ENCODE data around the gene CALR. TPM values are rescaled to one million over a fixed set of nuclear protein-coding genes. Genes with fewer than 3 reads are reported as not detected.

Gene CALR
- total and polyA plus RNA-seq, 9 of the 15 experiments (the other 6 are each of a cell fraction or from before 2014, with no cell fraction given) = 126 to 811 (median 642) TPM

GRCh38 chr19:12985049-12985776 lies 46.8 kb downstream of the CALR start (continued):
- TF ChIP-seq SMAD4 (CRISPR knock-in tag; conservative IDR thresholded peaks at IDR 0.05) = 0 out of 2 replicates have a peak, but pooled peaks have one; percentile 23
- no peak for TF ChIP-seq CEBPB (tag; IDR thresholded peaks at IDR 0.05)
- no peak for TF ChIP-seq AFF4 (CRISPR knock-in tag; IDR thresholded peaks at IDR 0.05)
- TF ChIP-seq NRF1 (conservative IDR thresholded peaks at IDR 0.05 in 1 of 2, IDR thresholded peaks at IDR 0.05 in 1 of 2) = peak; percentile 75 to 82
- TF ChIP-seq DACH1 (IDR thresholded peaks at IDR 0.05; ENCODE audit: partially characterized antibody) = peak; percentile 74
- no peak for TF ChIP-seq KDM1A (IDR thresholded peaks at IDR 0.05)
- TF ChIP-seq FUS (optimal IDR thresholded peaks at IDR 0.05; ENCODE audit: low read depth, low read length) = no peak
- no peak for TF ChIP-seq ZNF165 (CRISPR knock-in tag; IDR thresholded peaks at IDR 0.05; ENCODE audit: borderline replicate concordance)
- no peak for TF ChIP-seq OTX1 (CRISPR knock-in tag; IDR thresholded peaks at IDR 0.05)
- no peak for TF ChIP-seq NCOA1 (IDR thresholded peaks at IDR 0.05; ENCODE audit: low read depth)
- no peak for TF ChIP-seq KLF1 (tag; IDR thresholded peaks at IDR 0.05)
- TF ChIP-seq ILF3 (IDR thresholded peaks at IDR 0.05; ENCODE audit: borderline replicate concordance) = no peak
- no peak for TF ChIP-seq HINFP (tag; conservative IDR thresholded peaks at IDR 0.05; ENCODE audit: low read depth)
- TF ChIP-seq POLR2G (IDR thresholded peaks at IDR 0.05; ENCODE audit: low read depth, low read length) = no peak
- TF ChIP-seq CBFA2T3 (IDR thresholded peaks at IDR 0.05) = peak; percentile 64
- TF ChIP-seq CTBP1 (IDR thresholded peaks at IDR 0.05; ENCODE audit: borderline replicate concordance) = peak; percentile 59
- TF ChIP-seq MLLT1 (IDR thresholded peaks at IDR 0.05) = peak in 1 of 2 experiments; percentile 46; a peak in 1 of 4 replicates
- TF ChIP-seq SLC30A9 (CRISPR knock-in tag; IDR thresholded peaks at IDR 0.05) = no peak
- no peak for TF ChIP-seq FOSL1 (tag; conservative IDR thresholded peaks at IDR 0.05)
- peak; percentile 91 for TF ChIP-seq MXI1 (IDR thresholded peaks at IDR 0.05; ENCODE audit: low read depth, low read length)
- peak; percentile 23; the same call in 1 of the 2 replicates for TF ChIP-seq MAFK (IDR thresholded peaks at IDR 0.05; ENCODE audit: low read length)
- peak; percentile 59; the same call in 1 of the 2 replicates for TF ChIP-seq TOE1 (IDR thresholded peaks at IDR 0.05; ENCODE audit: borderline replicate concordance)
- no peak for TF ChIP-seq TOE1 (CRISPR knock-in tag; IDR thresholded peaks at IDR 0.05; ENCODE audit: borderline replicate concordance, low read depth)
- TF ChIP-seq POU5F1 (IDR thresholded peaks at IDR 0.05; ENCODE audit: borderline replicate concordance, low read depth, low read length, partially characterized antibody) = no peak
